H1 (cell line): Measurements from ENCODE around the gene CCDC81. TPM values are rescaled to one million over a fixed set of nuclear protein-coding genes. Genes with fewer than 3 reads are reported as not detected.

Source experiments
- CTCF ChIA-PET: fragments of 300-600 bp; sonication (Branson Sonifier 250); formaldehyde crosslinking; loops from one replicate; lab custom pipeline; 2021; ENCODE audit not compliant: partially characterized antibody; lab: Charles Lee
- POLR2A ChIA-PET: fragments of 300-600 bp; sonication (Branson Sonifier 250); formaldehyde crosslinking; loops from one replicate; lab custom pipeline; 2021; ENCODE audit warnings: inconsistent platforms; ENCODE audit not compliant: partially characterized antibody; lab: Charles Lee
- DNase-seq, 2 experiments: peaks; one replicate each; pipeline versions ENCODE4 v3.0.0 to v3.0.0-alpha.2; 2010 to 2022; ENCODE audit warnings: low spot score in 2 of 2, low read depth in 1 of 2, mixed read lengths in 1 of 2
- FAIRE-seq: peaks from 2 replicates; lab custom pipeline; 2011; peaks lifted over from hg19 to GRCh38; lab: Jason Lieb, UNC
- H2AFZ ChIP-seq: 2 replicates; pipeline ENCODE4 v1.8.1; 2012; ENCODE audit warnings: low read length, inconsistent platforms
- H2AK5ac ChIP-seq: 2 replicates; pipeline ENCODE4 v1.6.1; 2013; ENCODE audit warnings: low read depth, low read length
- H2BK120ac ChIP-seq: replicated peaks from 2 replicates; pipeline ENCODE3; 2013; ENCODE audit warnings: low read depth, low read length, inconsistent platforms
- H2BK12ac ChIP-seq: 2 replicates; pipeline ENCODE4 v1.6.1; 2013; ENCODE audit warnings: low read depth, low read length
- H2BK15ac ChIP-seq: 2 replicates; pipeline ENCODE4 v1.6.1; 2013; ENCODE audit warnings: low read length
- H2BK20ac ChIP-seq: 2 replicates; pipeline ENCODE4 v1.6.1; 2013; ENCODE audit warnings: low read length
- H2BK5ac ChIP-seq: 2 replicates; pipeline ENCODE4 v1.6.1; 2013; ENCODE audit warnings: low read depth, low read length
- H3K14ac ChIP-seq: 2 replicates; pipeline ENCODE4 v1.6.1; 2013; ENCODE audit warnings: inconsistent platforms; ENCODE audit not compliant: insufficient read length
- H3K18ac ChIP-seq: 2 replicates; pipeline ENCODE4 v1.6.1; 2013; ENCODE audit warnings: low read length; ENCODE audit errors: extremely low read depth
- H3K23ac ChIP-seq: 2 replicates; pipeline ENCODE4 v1.6.1; 2013; ENCODE audit warnings: inconsistent platforms; ENCODE audit not compliant: insufficient read length
- H3K23me2 ChIP-seq: 2 replicates; pipeline ENCODE4 v1.6.1; 2013; ENCODE audit warnings: low read depth, low read length
- H3K27ac ChIP-seq: 2 replicates; pipeline ENCODE4 v1.6.1; 2011; ENCODE audit warnings: low read depth, low read length, inconsistent platforms
- H3K27me3 ChIP-seq, 4 experiments: replicated peaks in 1 of 4; 1 replicate in 1 of 4; 2 replicates in 3 of 4; pipeline versions ENCODE4 v1.6.1 to v1.8.1; 2011 to 2013; ENCODE audit warnings: low read length in 3 of 4, mild to moderate bottlenecking in 3 of 4, inconsistent platforms in 2 of 4, mixed read lengths in 2 of 4, moderate library complexity in 1 of 4; ENCODE audit not compliant: control insufficient read depth in 3 of 4, insufficient read depth in 3 of 4; ENCODE audit errors: extremely low read depth in 1 of 4
- H3K36me3 ChIP-seq, 4 experiments: 2 replicates each; pipeline versions ENCODE4 v1.6.1 to v1.8.1; 2011 to 2013; ENCODE audit warnings: mild to moderate bottlenecking in 4 of 4, low read length in 3 of 4, moderate library complexity in 2 of 4, control low read depth in 1 of 4, inconsistent platforms in 1 of 4; ENCODE audit not compliant: insufficient read depth in 4 of 4, control insufficient read depth in 2 of 4
- H3K4ac ChIP-seq: replicated peaks from 2 replicates; pipeline ENCODE3; 2013; ENCODE audit warnings: low read length, low read depth, mixed read lengths, inconsistent platforms; ENCODE audit not compliant: insufficient read length
- H3K4me1 ChIP-seq, 4 experiments: replicated peaks in 1 of 4; 1 replicate in 1 of 4; 2 replicates in 3 of 4; pipeline versions ENCODE4 v1.6.1 to v1.8.1; 2011 to 2013; ENCODE audit warnings: low read length in 3 of 4, inconsistent platforms in 2 of 4, mixed read lengths in 1 of 4; ENCODE audit not compliant: insufficient read depth in 4 of 4, control insufficient read depth in 3 of 4
- H3K4me2 ChIP-seq, 2 experiments: 2 replicates each; pipeline versions ENCODE4 v1.6.1 to v1.8.1; 2011 to 2013; ENCODE audit warnings: low read depth in 2 of 2, low read length in 2 of 2, control low read depth in 1 of 2, inconsistent platforms in 1 of 2, mild to moderate bottlenecking in 1 of 2; ENCODE audit not compliant: insufficient read depth in 1 of 2
- H3K4me3 ChIP-seq, 4 experiments: fragments of 200-600, 300-600 bp in 1 of 4; sonication (generic), shearing (Covaris generic), sonication (Bioruptor Twin) in 1 of 4; 2 replicates each; pipeline versions ENCODE4 v1.5.1 to v1.8.1; 2011 to 2016; ENCODE audit warnings: low read length in 4 of 4, low read depth in 3 of 4, control low read depth in 2 of 4, inconsistent platforms in 2 of 4, mild to moderate bottlenecking in 2 of 4, mixed read lengths in 1 of 4, moderate library complexity in 1 of 4; ENCODE audit not compliant: insufficient read depth in 2 of 4; ENCODE audit errors: extremely low read depth in 1 of 4
- H3K56ac ChIP-seq: replicated peaks from 2 replicates; pipeline ENCODE3; 2013; ENCODE audit warnings: low read depth, mild to moderate bottlenecking, mixed read lengths, low read length, inconsistent platforms; ENCODE audit not compliant: insufficient read length
- H3K79me1 ChIP-seq: 2 replicates; pipeline ENCODE4 v1.6.1; 2013; ENCODE audit warnings: low read depth, low read length, control low read depth
- H3K79me2 ChIP-seq, 2 experiments: 2 replicates each; pipeline versions ENCODE4 v1.6.1 to v1.8.1; 2012 to 2013; ENCODE audit warnings: low read length in 2 of 2, mild to moderate bottlenecking in 2 of 2, inconsistent platforms in 1 of 2; ENCODE audit not compliant: insufficient read depth in 2 of 2, control insufficient read depth in 1 of 2
- H3K9ac ChIP-seq, 4 experiments: replicated peaks in 1 of 4; 1 replicate in 1 of 4; 2 replicates in 3 of 4; pipeline versions ENCODE4 v1.6.1 to v1.8.1; 2011 to 2013; ENCODE audit warnings: low read depth in 3 of 4, low read length in 3 of 4, control low read depth in 2 of 4, mild to moderate bottlenecking in 2 of 4, moderate library complexity in 2 of 4, inconsistent platforms in 1 of 4; ENCODE audit errors: extremely low read depth in 1 of 4
- H3K9me3 ChIP-seq, 2 experiments: 2 replicates each; pipeline versions ENCODE4 v1.6.1 to v1.8.1; 2012 to 2013; ENCODE audit warnings: mild to moderate bottlenecking in 2 of 2, moderate library complexity in 2 of 2, control low read depth in 1 of 2, inconsistent platforms in 1 of 2, low read depth in 1 of 2, low read length in 1 of 2, mixed read lengths in 1 of 2; ENCODE audit not compliant: insufficient read depth in 2 of 2
- H4K20me1 ChIP-seq, 2 experiments: replicated peaks in 1 of 2; 2 replicates each; pipeline versions ENCODE3 to v1.8.1; 2011 to 2013; ENCODE audit warnings: inconsistent platforms in 2 of 2, low read length in 2 of 2, mild to moderate bottlenecking in 1 of 2; ENCODE audit not compliant: insufficient read depth in 2 of 2, control insufficient read depth in 1 of 2
- H4K5ac ChIP-seq: 2 replicates; pipeline ENCODE4 v1.6.1; 2013; ENCODE audit warnings: low read length, low read depth, mixed read lengths, inconsistent platforms; ENCODE audit not compliant: insufficient read length
- H4K8ac ChIP-seq: 2 replicates; pipeline ENCODE4 v1.8.0; 2013; ENCODE audit warnings: mild to moderate bottlenecking, moderate library complexity, low read length, inconsistent platforms; ENCODE audit not compliant: insufficient read depth; ENCODE audit errors: extremely low read depth
- H4K91ac ChIP-seq: replicated peaks from 2 replicates; pipeline ENCODE3; 2013; ENCODE audit warnings: low read length, mixed read lengths, inconsistent platforms; ENCODE audit not compliant: insufficient read length
- CTBP2 ChIP-seq: IDR thresholded peaks from 2 replicates; pipeline ENCODE4 v1.7.0; 2011; ENCODE audit warnings: borderline replicate concordance, mild to moderate bottlenecking, moderate library complexity, mixed read lengths, low read length; ENCODE audit not compliant: insufficient read depth, insufficient read length
- SIRT6 ChIP-seq: IDR thresholded peaks from one replicate; pipeline ENCODE4 v1.7.1; 2012; ENCODE audit warnings: low read length, inconsistent platforms
- WGBS, 2 experiments: shearing (Covaris generic) in 1 of 2; methylation state at CpG; one replicate each; pipeline versions ENCODE4 v1.1.6 to v1.1.7; 2013 to 2015; ENCODE audit warnings: low lambda C conversion rate in 2 of 2, mixed read lengths in 2 of 2, inconsistent platforms in 1 of 2, low coverage in 1 of 2, missing lambda C conversion rate in 1 of 2; ENCODE audit not compliant: insufficient replicate concordance in 2 of 2, insufficient coverage in 1 of 2, insufficient read length in 1 of 2; ENCODE audit errors: extremely low coverage in 1 of 2, missing lambda C conversion rate in 1 of 2; 5-methylcytosine and 5-hydroxymethylcytosine counted together
- polyA plus RNA-seq, 7 experiments: library from polyadenylated mRNA; depleted of rRNA in 3 of 7; stranded (reverse) in 5 of 7; unstranded in 2 of 7; fragments of >200 nt in 5 of 7; fragments of 200-250 nt in 2 of 7; gene quantifications; 1 replicate in 5 of 7; 2 replicates in 1 of 7; 4 replicates in 1 of 7; pipeline versions ENCODE4 v1.2.1 to v1.2.3, GENCODE V29; 2011 to 2013; ENCODE audit warnings: missing spikeins in 2 of 7, mixed read lengths in 2 of 7
- total RNA-seq: library from RNA; stranded (reverse); fragmentation: NEBNext Ultra II Directional; extraction: Animal tissue kit (Norgen Biotek cat#: 25700); gene quantifications from 2 replicates; pipeline ENCODE4 v1.2.1, GENCODE V29; 2021

The CCDC81 gene
- total and polyA plus RNA-seq, 2 of the 8 experiments (the other 6 are each of a cell fraction or from before 2014, with no cell fraction given): 0.30 to 0.58 TPM

DNA sequence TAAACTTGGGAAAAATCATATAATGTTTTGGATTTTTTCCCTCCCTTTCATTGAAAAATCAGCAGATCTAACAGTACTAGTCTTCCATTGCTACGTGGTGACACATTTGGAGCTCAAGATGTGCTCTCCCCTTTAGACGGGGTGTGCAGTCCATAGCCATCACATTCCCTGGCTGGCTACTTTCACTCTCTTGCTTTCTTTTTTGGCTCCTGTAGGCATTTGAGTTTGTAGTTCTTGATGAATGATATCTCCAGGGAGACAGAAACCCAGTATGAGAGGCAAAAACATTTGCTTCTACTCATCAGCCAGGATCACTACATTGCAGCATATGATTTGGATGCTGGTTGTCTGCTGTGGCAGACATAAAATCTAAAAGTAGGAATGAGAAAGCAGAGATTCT lies 12.1 kb downstream of the CCDC81 start:
- WGBS, 2 experiments: 90% methylated on average over 2 of the region's 2 CpGs; no CpG with 5 or more reads in 1 of the 2 experiments
- Histone ChIP-seq H3K9me3 (no peaks in the 10 kb centered on the region), H3K18ac (no peak overlapping the region), H2BK12ac (no peak overlapping the region), H3K23me2 (no peaks in the 10 kb centered on the region), H3K56ac (no peak overlapping the region), H3K27me3 (no peaks in the 10 kb centered on the region), H3K27ac (no peak overlapping the region), H3K4me3 (no peak overlapping the region), H4K8ac (no peak overlapping the region), H3K14ac (no peak overlapping the region), H3K9ac (no peak overlapping the region), H4K91ac (no peak overlapping the region), H2BK5ac (no peak overlapping the region), H2BK15ac (no peak overlapping the region), H3K4me2 (no peak overlapping the region), H4K20me1 (no peaks in the 10 kb centered on the region), H3K4ac (no peak overlapping the region), H3K79me1 (no peaks in the 10 kb centered on the region), H4K5ac (no peak overlapping the region), H3K23ac (no peak overlapping the region), H2BK120ac (no peak overlapping the region), H2AFZ (no peak overlapping the region), H2BK20ac (no peak overlapping the region), H2AK5ac (no peak overlapping the region), H3K36me3 (no peaks in the 10 kb centered on the region), H3K4me1 (peaks cover 0 to 2% (median 0%) of the 10 kb centered on the region in 4 experiments; a peak in 2 of 7 replicates), H3K79me2 (no peaks in the 10 kb centered on the region)
- ChIA-PET POLR2A (no interaction called here), CTCF (interaction anchor here (1.2 to 1.9 kb wide), 4 partner anchors 14 to 32 kb away, joined by 4 to 8 read pairs (median 6); no protein-coding TSS in a partner anchor)
- DNase-seq (no peak), FAIRE-seq (no peak)
- TF ChIP-seq SIRT6 (no peak), CTBP2 (no peak)
